ENCODE results near the gene NRG3.

GRCh38 chr10:82796510-82796909, 921.5 kb downstream of the NRG3 start:
- TF ChIP-seq, protein P1, sequence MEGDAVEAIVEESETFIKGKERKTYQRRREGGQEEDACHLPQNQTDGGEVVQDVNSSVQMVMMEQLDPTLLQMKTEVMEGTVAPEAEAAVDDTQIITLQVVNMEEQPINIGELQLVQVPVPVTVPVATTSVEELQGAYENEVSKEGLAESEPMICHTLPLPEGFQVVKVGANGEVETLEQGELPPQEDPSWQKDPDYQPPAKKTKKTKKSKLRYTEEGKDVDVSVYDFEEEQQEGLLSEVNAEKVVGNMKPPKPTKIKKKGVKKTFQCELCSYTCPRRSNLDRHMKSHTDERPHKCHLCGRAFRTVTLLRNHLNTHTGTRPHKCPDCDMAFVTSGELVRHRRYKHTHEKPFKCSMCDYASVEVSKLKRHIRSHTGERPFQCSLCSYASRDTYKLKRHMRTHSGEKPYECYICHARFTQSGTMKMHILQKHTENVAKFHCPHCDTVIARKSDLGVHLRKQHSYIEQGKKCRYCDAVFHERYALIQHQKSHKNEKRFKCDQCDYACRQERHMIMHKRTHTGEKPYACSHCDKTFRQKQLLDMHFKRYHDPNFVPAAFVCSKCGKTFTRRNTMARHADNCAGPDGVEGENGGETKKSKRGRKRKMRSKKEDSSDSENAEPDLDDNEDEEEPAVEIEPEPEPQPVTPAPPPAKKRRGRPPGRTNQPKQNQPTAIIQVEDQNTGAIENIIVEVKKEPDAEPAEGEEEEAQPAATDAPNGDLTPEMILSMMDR (conservative IDR thresholded peaks at IDR 0.05; ENCODE audit: low read length), result peak; percentile 76
- TF ChIP-seq EZH2phosphoT487 (IDR thresholded peaks at IDR 0.05; ENCODE audit: borderline replicate concordance, low read depth, low read length), result no peak
